ENCODE data around the gene SP140L.

Gene SP140L

GRCh38 chr2:230443541-230443940 lies 116.5 kb downstream of the SP140L start:
- no peak for TF ChIP-seq CTCF (IDR thresholded peaks at IDR 0.05; ENCODE audit: control insufficient read depth, insufficient read depth, low read depth, low read length, missing control alignments)
- no peak for DNase-seq (ENCODE audit: low read depth)
- H3K4me3 ChIP-seq (ENCODE audit: control insufficient read depth, low read depth, low read length) = no peak overlapping the region

- no peak for DNase-seq (ENCODE audit: low read depth)
- H3K4me3 ChIP-seq (ENCODE audit: control insufficient read depth, low read depth, low read length) = no peak overlapping the region
- no peak for TF ChIP-seq CTCF (IDR thresholded peaks at IDR 0.05; ENCODE audit: control insufficient read depth, insufficient read depth, low read depth, low read length, missing control alignments)
Observed at GRCh38 chr2:230444832-230445231, 117.8 kb downstream of the SP140L start.

- no peak for TF ChIP-seq CTCF (IDR thresholded peaks at IDR 0.05; ENCODE audit: control insufficient read depth, insufficient read depth, low read depth, low read length, missing control alignments)
Observed at GRCh38 chr2:230447036-230447435, 120.0 kb downstream of the SP140L start.

GRCh38 chr2:230447455-230448451 lies 120.8 kb downstream of the SP140L start:
- H3K4me3 ChIP-seq (ENCODE audit: control insufficient read depth, low read depth, low read length) = no peak overlapping the region
- no peak for DNase-seq (ENCODE audit: low read depth)
- no peak for TF ChIP-seq CTCF (IDR thresholded peaks at IDR 0.05; ENCODE audit: control insufficient read depth, insufficient read depth, low read depth, low read length, missing control alignments)

More at GRCh38 chr2:230447036-230447435, 120.0 kb downstream of the SP140L start:
- no peak overlapping the region for H3K4me3 ChIP-seq (ENCODE audit: control insufficient read depth, low read depth, low read length)
- DNase-seq (ENCODE audit: low read depth) = no peak

GRCh38 chr2:230449901-230450467 lies 123.0 kb downstream of the SP140L start:
- TF ChIP-seq CTCF (IDR thresholded peaks at IDR 0.05; ENCODE audit: control insufficient read depth, insufficient read depth, low read depth, low read length, missing control alignments) = no peak
- DNase-seq (ENCODE audit: low read depth) = no peak

DNA sequence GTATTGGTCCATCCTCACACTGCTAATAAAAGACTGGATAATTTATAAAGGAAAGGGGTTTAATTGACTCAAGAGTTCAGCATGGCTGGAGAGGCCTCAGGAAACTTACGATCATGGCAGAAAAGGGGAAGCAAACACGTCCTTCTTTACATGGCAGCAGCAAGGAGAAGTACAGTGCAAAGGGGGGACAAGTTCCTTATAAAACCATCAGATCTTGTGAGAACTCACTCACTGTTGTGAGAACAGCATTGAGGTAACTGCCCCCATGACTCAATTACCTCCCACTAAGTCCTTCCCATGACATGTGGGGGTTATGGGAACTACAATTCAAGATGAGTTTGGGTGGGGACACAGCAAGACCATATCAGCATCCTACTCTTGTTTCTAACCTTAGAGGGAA lies 126.0 kb downstream of the SP140L start:
- no peak for TF ChIP-seq CTCF (IDR thresholded peaks at IDR 0.05; ENCODE audit: control insufficient read depth, insufficient read depth, low read depth, low read length, missing control alignments)
- H3K4me3 ChIP-seq (ENCODE audit: control insufficient read depth, low read depth, low read length) = no peak overlapping the region
- DNase-seq (ENCODE audit: low read depth) = no peak

More at GRCh38 chr2:230449901-230450467, 123.0 kb downstream of the SP140L start:
- H3K4me3 ChIP-seq (ENCODE audit: control insufficient read depth, low read depth, low read length) = no peak overlapping the region
